Renal cortex interstitium (tissue), 15 donors: ENCODE results near the gene LCE6A. TPM values are rescaled to one million over a fixed set of nuclear protein-coding genes. Genes with fewer than 3 reads are reported as not detected.

Experiments used
- DNase-seq, 11 donors: peaks; one replicate each; pipeline ENCODE4 v3.0.0-alpha.2; 2013; ENCODE audit warnings: low read depth in 9 of 11, low spot score in 4 of 11; ENCODE audit errors: extremely low read depth in 1 of 11
- long read RNA-seq, 16 experiments: transcript quantifications; one replicate each; lab custom pipeline, GENCODE V29; 2026
- polyA plus RNA-seq, 3 donors: library from polyadenylated mRNA; unstranded; fragments of 120-200 nt; gene quantifications; one replicate each; pipeline ENCODE4 v1.2.1, GENCODE V29; 2013; ENCODE audit not compliant: insufficient read length in 3 of 3

The LCE6A gene, protein sequence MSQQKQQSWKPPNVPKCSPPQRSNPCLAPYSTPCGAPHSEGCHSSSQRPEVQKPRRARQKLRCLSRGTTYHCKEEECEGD
- not detected for polyA plus RNA-seq
- long read RNA-seq, donor 1: 0 reads
- long read RNA-seq, donor 2: 0 reads
- long read RNA-seq, donor 3: 0 reads
- long read RNA-seq, donor 4: 0 reads
- long read RNA-seq, donor 5: 0 reads
- long read RNA-seq, donor 6: 0 reads
- long read RNA-seq, donor 7: 0 reads
- long read RNA-seq, donor 8: 0 reads
- long read RNA-seq, donor 9: 0 reads
- long read RNA-seq, donor 10: 0 reads
- long read RNA-seq, donor 11: 0 reads
- long read RNA-seq, donor 12: 0 reads
- long read RNA-seq, donor 13: 0 reads
- long read RNA-seq, donor 14: 0 reads
- long read RNA-seq, donor 15: 0 reads
- long read RNA-seq, donor 16: 0 reads

DNA sequence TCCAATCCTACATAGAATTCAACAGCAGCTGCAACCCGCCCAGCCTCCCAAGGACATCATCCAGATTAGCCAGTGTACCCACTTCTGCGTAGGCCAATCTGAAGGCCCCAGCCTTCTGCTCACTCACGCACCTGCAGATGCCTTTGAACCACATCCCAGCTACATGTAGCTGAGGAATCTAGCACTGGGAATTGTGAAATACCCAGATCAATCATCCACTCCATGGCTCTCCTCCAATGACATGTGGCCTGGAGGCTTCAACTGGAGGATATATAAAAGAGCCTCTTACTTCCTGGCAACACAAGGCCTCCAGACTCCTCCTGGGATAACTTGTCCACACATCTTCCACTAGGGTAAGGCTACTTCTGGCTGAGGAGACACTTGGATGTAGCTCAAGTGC lies at the start of gene LCE6A:
LCE6A (plus strand) TSS at position 301 of the 400 bp plus-strand sequence. CDS start 665 bp downstream, outside the sequence.
- no peak for DNase-seq

DNA sequence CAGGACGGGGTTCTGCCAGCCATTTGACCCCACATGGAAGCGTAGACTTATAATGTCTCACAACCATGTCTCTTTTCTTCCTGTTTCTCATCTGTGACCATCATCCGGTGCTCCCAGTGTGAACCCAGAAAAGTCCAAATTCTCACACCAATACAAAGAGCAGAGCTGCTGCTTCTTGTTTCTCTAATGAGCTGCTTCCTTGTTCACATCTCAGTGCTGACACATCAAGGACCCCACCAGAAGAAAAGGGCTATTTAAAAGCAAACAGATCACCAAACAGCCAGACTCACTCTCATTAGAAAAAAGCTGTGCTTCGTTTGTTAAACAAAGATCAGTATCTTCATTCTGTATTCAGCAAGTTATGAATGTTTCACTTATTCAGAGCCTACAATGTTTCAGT lies 47.0 kb upstream of the LCE6A start:
- no peak for DNase-seq

DNA sequence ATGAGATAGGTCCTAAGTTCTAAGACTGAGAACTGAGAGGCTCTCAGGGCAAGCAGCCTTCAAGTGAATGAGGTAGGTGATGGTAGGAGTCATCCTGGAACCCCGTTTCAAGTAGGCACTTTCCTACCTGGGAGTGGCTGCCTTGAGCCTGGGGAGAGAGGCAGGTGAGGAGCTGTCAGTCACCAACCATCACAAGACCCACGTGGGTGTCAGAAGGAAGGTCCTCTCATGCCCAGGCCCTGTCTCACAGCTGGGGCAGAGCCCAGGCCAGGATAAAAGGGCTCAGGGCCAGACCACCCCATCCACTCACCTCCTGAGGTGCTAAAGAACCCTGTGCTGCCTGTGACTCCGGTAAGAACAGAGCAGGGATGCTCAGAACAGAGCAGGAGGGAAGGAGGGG lies 46.2 kb upstream of the LCE6A start, which contains the start of gene LCE1D:
LCE1D (plus strand) TSS at position 301 of the 400 bp plus-strand sequence. CDS start 1,074 bp downstream, outside the sequence.
- DNase-seq: no peak

DNA sequence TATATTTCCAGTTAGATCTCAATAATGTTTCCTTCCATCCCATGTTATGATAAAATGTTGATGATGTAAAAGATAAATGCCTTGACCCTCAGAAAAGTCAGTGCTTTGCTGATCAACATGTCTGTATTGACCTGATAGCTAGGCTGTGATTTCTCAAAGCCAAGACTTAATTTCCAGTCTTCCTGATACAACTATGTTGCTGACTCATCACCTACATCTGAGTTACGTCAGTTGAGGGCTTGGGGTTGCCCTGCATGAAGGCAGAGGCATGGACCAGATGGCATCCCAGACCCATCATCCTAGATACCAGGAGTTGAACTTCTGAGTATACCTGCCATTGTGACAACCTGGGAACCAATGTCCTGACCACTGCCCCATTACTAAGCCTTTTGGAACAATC lies 41.3 kb upstream of the LCE6A start:
- no peak for DNase-seq

DNA sequence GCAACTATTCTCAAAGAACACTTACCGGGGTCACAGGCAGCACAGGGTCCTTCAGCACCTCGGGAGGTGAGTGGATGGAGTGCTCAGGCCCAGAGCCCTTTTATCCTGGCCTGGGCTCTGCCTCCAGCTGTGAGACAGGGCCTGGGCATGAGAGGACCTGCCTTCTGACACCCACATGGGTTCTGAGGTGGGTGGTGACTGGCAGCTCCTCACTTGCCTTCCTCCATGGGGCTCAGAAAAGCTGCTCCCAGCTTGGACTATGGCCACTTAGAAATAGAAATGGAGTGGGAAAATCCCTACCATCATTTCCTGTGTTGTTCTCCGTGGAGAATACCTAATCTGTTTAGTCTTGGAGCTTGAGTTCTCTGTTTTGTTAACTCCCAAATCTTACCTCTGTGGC lies 36.1 kb upstream of the LCE6A start, which contains the start of gene LCE1C:
LCE1C (minus strand) TSS at position 76 of the 400 bp plus-strand sequence. CDS start 1,173 bp downstream, outside the sequence.
- DNase-seq: no peak

DNA sequence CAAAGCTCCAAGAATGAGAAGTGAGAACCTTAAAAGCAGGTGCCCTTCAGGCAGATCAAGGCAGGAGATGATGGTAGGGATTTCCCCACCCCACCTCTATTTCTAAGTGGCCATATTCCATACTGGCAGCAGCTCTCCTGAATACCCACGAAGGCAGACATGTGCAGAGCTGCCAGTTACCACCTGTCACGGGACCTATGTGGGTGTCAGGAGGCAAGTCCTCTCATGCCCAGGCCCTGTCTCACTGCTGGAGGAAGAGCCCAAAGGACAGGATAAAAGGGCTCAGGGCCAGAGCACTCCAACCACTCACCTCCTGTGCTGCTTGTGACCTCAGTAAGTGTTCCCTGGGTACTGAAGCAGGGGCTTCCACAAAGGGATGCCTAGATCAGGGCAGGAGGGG lies 31.6 kb upstream of the LCE6A start:
- no peak for DNase-seq

DNA sequence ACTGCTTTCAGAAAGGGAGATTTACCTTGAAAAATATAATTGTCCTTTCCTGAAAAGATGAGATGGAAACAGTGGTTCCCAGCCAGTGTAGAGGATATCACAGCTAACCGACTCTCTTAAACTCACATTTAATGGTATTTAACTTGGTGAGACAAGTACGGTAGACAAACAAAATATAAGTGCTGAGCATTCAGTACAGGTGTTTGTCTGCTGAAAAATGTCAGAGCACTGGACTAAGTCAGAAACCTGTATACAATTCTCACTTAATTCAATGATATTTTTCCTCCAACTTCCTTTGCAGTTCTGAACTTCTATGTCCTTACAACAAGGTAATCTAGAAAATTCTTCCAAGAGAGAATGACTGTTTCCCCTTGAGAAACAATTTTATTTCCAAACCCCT lies 31.0 kb upstream of the LCE6A start, which contains the start of gene LCE1B:
LCE1B (plus strand) TSS at position 301 of the 400 bp plus-strand sequence. CDS start 476 bp downstream, outside the sequence.
- no peak for DNase-seq

DNA sequence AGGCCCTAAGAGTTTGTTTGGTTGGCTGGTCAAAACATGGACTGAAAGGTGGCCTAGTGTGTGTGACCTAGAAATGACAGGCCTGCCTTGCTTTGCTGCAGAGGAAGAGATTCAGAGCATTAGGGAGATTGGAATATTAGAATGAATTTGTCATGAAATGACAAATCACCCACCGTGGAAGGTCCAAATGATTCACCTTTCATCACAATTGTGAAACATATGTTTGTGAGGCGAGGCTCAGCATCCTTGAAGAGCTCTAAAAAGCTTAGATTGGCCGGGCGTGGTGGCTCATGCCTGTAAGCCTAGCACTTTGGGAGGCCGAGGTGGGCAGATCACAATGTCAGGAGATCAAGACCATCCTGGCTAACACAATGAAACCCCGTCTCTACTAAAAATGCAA lies 25.3 kb upstream of the LCE6A start:
- DNase-seq: no peak

DNA sequence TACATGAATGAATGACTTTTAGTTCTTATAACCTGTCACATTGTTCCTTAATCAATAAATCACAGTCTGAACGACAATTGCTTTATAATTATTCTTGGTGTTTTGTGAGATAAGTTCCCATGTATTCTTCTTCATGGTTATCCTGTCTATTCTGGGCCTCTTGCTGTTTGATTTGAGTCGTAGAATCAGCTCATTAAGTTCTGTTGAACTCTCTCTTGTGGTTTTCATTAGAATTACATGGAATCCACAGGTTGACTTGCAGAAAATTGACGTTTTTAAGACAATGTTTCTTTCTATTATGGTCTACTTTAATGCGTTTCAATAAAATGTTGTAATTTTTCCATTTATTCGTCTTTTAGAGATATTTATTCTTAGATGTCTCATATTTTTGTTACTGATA lies 19.4 kb upstream of the LCE6A start:
- DNase-seq: no peak

DNA sequence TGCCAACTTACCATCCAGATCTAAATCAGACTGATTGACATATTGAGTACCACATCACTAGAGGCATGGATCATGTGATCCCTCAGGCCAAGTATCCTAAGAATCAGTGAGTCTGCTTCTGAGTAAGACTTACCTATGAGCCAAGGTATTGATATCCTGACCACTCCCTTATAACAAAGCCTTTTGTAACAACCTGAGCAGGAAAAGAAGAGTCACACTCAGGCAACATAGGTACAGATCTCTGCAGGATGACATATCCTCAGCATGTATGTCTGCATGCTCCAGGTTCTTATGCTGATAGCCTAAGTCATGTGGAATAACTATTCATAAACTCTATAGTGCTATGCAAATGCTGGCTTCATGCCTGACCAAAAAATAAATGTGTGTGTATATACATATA lies 17.7 kb upstream of the LCE6A start:
- DNase-seq: no peak

DNA sequence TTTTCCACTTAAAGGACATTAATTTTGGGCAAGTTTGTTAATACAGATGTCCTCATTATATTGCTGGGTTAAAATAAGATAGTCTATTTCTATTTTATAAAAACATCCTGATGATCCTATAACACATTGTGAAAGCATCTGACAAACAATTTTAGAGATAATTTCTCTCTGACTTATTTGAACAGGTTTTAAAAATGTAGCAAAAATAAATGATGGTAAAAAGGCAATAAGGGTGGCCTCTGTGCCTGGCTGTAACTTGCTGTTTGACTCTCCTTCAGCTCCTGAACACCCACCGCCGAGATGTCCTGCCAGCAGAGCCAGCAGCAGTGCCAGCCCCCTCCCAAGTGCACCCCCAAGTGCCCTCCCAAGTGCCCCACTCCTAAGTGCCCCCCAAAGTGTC lies 15.5 kb upstream of the LCE6A start, which contains the start of gene LCE1A:
LCE1A (plus strand) TSS at position 301 of the 400 bp plus-strand sequence; CDS start at position 301, 0 bp downstream.
- no peak for DNase-seq

DNA sequence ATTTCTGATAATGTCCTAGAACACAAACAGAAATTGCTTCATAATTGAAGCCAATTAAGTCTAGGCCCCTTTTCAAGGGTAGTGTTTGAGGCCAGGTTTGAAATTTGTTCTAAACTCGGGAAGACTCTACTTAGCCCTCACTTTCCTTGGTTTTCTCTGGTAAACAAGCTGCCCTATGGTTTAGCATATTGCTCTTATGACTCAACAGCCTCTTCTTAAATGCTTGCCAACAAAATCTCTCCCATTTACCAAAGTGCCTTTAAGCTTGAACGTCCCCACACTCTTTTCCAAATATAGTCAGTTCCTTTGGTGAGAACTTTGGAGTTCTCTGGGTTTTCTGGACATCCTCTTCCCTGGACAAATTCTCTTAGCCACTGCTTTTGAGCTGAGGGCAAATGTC lies 5.8 kb upstream of the LCE6A start:
- DNase-seq: no peak

DNA sequence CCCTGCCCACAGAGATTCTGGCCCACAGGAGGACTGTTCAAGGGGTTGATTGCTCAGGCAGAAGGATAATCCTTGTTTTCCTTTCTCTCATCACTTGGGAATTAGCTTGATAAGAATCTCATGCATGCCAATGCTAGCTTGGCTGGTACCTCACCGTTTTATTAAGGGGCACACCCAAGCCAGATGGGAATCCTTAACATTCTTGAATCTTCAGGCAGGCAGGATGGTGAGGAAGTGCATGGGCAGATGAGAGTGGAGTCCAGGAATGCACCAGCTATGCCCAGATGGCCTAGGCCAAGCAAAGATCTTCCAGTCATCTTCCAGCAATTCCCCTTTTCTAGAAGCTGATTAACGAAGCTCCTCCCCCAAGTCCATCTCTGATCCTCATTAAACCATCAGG lies 13.0 kb downstream of the LCE6A start:
- no peak for DNase-seq

DNA sequence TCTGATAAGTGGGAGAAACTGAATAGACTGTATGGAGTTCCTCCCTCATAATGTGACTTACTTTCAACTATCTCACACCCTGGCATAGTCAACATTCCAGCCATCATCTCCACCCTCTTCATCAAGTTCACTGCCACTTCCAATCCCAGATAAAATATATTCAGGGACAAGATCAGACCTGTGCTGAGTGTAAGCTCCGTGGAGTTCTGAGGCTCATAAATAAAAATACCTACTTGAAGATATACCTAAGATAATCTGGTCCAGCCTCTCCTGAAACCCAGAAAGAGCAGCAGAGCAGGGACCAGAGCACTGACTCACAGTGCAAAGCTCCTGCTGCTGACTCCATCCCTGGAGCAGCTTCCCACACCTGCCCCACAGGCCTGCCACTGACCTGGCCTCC lies 15.4 kb downstream of the LCE6A start:
- DNase-seq: no peak

DNA sequence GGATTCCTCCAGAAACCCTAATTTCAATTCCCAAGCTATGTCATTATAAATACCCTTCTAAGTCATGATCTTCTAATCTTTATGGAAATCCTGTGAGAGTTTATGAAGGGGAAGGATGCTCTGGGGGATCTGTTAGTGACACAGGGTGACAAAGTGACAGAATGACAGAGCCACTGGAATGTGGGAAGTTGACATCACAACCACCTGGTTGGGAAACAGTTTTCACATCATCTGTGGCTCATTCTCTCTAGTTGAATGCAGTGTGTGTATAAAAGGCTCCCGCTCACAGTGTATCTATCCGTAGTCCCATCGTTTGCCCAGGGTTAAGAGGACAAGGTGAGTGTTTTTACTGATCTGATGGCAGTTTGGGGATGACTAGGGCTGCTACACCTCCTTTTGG lies 17.0 kb downstream of the LCE6A start, which contains the start of gene LCE7A:
LCE7A (plus strand) TSS at position 301 of the 400 bp plus-strand sequence. CDS start 702 bp downstream, outside the sequence.
- DNase-seq: no peak

DNA sequence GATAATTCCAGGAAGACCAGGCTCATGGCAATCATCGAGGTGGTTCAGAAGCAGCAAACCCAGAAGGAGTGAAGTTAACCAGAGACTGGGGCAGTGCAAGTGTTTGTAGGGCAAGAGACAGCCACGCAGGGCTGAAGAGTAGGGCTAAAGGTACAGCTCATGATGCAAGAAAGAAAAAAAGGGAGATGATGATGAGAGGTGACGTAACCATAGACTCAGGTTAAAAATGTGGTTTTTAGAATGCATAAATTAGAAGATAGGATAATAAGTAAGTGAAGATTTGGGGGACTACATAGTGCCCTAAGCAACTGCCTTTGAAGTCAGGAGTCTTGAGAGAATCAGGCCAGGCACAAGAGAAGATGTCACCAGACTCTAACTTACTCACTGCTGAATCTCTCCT lies 17.5 kb downstream of the LCE6A start:
- DNase-seq: no peak

DNA sequence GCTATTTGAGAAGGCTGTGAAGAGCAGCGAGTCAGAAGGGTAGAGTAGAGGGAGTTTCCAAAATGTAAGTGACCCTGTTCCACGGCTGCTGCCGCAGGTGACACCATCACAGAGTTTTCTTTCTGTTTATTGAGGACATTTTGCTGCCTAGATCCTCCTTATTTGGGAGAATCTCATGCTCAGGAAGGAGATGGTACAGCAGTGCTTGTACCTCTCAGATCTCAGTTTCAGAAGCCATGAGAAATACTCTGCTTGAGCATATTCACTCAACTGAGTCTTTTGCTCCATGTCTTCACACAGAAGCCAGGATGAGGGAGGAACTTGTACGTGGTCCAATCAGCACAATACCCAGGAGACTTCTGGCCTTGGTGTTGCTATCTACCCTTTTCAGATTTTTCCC lies 18.7 kb downstream of the LCE6A start:
- no peak for DNase-seq

DNA sequence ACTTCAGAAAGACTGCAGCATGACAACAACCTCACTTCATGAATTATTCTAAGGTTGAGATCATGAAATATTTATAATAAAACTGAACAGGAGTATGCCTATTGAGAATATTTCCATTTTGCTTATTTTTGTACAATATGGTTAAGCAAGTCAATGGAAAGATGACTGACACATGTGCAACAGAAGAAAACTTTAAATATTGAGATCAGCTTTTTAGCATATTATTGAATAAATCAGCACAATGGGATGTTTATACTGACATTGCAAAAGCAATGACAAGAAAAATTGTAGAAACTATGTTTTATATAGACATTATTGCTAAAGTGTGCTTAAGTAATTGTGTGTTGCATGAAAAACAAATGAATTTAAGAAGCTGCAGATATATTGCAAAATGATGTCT lies 21.8 kb downstream of the LCE6A start:
- no peak for DNase-seq

DNA sequence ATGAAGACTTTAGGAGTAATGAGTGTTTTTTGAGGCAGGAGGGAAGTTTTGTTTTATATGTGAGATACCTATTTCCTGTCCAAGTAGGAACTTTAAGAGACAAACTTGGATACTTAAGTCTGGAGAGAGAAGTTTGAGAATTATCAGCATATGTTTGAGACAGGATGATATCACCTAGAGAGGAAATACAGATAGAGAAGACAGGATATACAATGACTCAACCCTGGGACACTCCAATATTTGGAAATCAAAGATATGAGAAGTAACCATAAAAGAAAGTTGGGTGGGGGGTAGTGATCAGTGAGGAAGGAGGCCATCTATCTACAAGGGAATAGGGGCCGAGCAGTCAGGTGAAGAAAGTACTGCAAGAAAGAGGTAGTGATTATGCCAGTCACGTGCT lies 23.7 kb downstream of the LCE6A start:
- no peak for DNase-seq

DNA sequence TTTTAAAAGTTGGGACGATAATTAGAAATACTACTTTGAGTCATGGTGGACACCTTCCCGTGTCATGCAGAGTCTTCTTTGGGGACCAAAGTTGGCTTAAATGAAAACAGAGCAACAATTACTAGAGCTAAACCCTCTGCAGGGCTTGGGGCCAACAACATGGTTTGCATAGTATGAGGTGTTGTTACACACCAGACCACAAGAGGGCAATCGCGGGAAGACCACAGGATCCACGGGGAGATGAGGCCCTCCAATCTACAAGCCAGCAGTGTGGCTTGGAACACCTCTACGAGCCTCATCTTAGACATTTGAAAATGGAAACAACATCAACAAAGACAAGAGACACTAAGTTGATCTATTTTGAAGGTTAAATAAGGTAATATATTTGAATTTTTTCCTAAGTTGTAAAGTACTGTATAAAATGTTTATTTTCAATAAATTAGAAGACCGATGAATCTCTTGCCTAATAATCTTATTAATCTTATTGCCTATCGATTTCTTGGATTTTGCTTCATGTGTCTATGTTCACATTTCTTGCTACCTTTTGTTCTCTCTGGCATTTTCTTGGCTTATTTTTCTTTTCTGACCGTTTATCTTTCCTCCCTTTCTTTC lies 27.3 kb downstream of the LCE6A start:
- DNase-seq: peak; percentile 17 to 58 (median 43)
